NCI-H2029 (cell line): ENCODE results near the gene ARHGAP22.

Source experiments
- DNase-seq: peaks from one replicate; lab custom pipeline; 2025; lab: John Stamatoyannopoulos, UW

ARHGAP22 gene

DNA sequence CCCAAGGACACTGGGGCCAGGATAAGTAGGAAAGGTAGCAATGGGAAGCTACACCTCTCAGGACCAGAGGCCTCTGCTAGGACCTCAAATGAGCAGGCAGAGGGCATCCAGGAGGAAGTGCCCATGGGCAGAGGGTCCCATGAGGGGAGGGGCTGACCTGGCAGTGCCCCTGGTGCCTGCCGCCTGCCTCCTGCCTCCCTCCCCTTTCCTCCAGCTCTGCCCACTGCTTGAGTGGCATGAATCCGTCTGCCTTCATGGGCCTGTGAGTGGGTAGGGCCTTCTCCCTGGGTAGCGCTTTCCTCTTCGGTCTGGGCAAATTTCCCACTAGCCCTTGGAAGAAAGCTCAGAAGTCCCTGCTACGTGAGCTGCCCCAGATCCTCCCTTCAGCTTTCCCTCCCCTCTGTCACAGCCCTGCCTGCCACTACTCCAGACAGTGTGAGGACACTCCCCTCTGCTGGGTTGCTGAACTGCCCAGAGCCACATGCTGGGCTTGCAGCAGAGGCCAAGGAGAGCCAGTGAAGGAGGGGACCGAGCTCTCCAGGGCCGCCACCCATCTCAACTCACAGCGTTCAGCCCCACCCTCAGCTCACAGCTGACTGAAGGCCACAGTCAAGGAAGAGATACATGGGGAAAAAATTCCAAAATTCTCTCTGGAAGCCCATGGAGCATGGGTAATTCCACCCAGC, 141.4 kb downstream of the ARHGAP22 start:
- DNase-seq: no peak

DNA sequence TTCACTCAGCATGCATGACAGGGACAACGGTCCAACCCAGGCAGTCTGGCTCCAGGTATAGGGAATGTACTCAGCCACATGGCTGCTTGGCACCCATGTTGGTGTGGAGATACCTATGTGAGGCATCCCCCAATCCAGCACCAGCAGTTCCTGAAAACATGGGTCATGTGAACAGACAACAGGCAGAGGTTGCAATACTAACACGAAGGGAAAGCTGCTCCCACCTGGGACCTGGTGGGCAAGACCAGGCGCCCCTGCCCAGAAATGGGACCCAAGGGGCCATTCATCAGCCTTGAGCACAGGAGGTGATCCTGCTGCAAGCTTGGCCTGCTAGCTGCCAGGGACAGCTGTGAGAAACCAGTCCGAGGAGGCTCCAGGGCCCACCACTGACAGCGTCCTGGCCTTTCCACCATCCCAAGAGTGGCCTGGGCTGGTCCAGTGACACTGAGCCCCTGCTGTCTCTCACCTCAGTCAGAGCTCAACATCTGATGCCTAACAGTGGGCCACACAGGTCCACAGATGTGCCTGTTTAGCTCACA, 142.3 kb downstream of the ARHGAP22 start:
- DNase-seq: no peak

DNA sequence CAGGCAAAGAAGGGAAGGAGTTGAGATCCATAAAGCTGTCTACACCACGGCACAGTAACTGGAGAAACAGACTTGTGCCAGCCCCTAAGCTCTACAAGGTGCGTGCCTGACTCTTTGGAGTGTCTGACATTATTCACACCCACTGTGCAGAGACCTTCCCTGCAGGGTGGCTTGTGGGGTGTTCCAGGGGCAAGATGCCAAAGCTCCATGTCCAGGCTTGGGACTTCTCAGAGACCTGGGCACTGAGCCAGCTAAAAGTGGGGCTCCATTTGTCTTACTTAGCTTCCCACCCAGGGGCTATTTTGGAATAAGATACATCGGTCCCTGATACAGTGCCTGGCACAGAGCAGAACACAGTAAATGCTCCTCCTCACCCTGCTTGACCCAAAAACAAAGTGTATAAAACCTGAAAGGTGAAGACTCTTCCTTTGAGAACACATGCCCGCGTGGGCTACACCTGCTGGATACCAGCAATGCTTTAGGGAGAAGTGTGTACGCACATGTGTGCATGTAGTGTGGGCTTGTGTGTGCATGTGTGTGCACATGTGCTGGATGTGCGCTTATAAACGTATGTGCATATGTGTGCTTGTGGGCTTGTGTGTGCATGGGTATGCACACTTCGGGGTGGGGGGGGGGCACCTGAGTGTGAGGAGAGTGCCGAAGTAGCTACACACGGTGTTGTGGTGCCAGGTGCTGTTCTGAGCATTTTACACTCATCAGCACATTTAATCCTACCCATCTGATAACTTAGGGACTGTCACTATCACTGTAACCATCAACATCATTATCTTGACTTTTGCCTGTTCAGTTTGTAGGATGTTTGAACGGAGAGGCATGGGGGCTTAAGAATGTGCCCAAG, 143.0 kb downstream of the ARHGAP22 start:
- DNase-seq: no peak

DNA sequence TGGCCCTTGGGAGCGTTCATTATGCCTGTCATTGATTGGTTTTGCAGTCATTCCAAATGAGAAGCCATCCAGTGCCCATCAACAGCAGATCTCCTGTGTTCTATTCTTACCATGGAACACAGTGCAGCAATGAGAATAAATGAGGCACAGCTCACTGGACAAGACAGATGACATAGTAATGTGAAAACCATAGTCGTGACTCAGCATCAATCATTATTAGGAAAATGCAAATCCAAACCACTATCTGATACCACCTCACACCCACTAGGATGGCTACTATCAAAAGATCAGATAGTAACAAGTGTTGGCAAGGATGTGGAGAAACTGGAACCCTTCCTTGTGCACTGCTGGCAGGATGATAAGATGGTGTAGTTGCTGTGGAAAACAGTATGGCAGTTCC, 144.7 kb downstream of the ARHGAP22 start:
- no peak for DNase-seq

DNA sequence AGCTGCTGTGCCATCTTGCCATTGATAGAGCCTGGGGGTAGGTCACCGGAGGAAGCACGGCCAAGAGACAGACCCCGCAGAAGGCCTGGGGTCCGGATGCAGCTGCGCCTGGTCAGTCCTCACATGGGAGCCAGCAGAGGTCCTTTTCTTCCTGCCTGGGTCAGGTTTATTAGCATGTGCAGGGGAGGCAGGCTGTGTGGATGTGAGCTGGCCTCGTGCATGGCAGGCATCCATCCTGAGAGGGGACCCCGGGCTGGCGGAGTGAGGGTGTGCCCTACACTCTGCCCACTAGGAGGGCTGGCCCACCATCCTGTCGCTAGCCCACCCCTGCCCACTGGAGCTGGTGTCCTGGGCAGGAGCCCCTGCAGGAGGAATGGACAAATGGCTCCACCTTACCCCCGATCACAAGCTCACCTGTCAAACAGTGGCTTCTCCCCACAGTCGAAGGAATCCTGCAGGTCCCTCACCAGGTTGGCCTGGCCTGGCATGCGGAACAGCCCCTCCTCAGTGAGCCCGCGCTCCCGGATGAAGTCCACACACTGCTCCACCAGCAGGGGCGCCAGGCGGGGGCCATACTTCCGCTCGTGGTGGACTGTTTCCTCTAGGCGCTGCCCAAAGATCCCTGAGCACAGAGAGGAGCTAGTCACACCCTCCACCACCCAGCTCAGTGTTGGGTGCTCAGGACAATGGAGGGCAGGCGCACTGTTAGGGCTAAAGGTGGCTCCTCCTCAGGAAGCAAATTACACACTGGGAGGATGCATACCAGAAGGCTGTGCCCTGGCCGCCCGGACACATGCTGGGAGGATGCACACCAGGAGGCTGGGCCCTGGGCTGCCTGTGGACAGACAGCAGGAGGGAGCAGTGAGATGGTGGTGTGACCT, 145.4 kb downstream of the ARHGAP22 start:
- DNase-seq: no peak

DNA sequence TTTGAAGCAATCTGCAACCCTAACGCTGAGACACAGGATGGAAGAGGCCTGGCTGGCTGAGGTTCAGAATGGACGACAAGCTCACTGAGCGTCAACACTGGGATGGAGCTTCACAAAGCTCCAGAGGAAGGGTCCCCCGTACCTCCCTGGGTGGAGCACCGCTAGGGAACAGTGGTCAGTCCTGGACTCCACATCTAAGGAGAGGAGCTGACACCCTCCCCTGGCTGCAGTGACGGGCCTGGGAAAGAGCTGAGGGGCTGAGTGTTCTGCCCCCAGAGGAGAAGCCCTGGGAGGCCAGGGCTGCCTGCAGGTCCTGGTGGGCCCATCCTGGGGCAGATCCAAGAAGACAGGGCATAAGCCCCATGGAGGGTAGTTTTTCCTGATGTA, 146.2 kb downstream of the ARHGAP22 start:
- no peak for DNase-seq

DNA sequence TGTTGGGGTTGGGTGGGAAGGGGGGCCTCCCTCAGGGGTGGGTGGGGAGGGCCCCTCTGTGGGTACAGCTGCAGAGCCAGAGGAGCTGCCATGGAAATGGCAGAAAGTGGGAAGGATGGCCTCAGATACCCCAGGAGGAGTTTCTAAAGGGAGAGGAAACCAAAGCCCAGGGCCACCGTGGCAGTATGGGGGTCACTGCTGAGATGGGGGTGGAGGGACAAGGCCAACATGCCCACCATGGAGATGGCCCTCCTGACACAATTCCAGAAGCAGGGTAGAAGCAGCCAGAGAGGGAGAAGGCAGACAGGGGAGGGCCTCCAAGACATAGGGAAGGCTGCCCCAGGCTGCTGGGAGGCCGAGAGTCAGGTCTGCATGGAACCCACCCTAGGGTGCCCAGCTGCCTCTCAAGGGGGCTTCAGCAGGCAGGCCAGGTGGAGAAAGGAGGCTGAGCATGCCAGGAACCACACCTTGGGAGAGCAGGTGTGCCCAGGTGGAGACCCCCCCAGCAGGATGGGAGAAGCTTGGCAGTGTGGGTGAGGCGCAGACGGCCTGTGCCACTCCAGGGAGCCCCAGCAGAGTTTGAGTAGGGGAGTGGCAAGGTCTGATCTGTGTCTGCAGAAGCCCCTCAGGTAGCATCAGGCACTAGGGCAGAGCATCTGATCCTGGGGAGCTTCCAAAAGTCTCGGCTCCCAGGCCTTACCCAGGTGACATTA, 146.8 kb downstream of the ARHGAP22 start:
- DNase-seq: no peak

DNA sequence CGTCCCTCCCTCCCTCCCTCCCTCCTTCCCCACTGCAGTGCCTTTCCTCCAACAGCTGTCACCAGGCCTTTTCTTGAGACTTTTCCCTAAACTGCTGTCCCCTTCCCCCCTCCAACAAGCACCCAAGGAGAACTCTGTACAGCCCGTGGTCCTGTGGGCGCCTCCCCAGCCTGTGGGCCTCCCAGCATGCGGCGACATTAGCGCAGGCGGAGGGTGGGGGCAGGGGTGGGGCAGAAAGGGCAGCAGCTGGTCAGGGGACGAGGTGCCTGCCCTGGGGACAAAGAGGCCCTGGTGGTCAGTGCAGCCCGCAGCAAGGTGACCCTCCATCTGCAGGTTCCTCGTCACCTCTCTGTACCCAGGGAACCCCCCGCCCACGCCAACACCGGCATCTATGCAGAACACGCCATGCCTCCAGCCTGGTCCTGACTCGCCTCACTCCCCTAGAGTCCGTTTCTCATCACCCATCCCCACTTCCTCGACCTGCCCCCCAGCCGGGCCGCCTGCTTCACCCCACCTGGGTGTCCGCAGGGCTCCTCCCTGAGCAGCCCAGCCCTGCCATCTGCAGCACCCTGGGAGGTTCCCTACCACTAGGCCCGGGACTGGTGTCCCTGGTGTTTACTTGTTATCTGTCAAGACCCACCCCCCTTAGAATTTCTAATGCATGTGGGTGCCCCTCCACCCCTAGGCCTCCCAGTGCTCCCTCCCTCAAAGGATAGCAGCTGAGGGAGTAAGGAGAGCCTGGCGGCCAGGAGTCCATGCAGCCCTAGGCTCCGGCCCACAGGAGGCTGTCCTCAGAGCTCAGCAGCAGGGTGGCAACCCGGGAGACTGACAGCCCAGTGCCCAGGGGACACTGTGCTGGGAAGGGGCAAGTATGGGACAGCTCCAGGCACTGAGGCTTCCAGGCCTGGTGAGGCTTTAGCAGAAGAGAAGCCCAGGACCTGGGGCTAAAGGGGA, 147.8 kb downstream of the ARHGAP22 start:
- no peak for DNase-seq

DNA sequence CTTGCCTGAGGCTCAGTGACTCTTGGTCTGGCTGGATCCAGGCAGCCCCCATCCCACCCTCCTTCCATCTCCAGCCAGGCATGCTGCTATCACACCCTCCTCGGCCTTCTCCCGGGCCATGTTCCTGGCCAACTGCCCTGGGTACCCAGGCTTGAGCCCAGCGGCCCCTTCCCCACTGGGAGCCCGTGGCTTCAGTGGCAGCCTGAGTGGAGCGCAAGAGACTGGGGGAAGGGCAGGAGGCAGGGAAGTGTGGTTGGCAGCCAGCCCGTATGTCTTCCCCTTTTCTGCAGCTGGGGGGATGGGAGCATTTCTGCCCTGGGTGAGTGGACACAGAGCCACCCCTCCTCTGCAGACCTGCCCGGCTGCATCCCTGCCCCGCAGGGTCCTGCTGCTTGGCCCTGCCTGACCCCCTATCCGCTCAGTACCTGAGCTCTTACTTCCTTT, 148.5 kb downstream of the ARHGAP22 start:
- no peak for DNase-seq

DNA sequence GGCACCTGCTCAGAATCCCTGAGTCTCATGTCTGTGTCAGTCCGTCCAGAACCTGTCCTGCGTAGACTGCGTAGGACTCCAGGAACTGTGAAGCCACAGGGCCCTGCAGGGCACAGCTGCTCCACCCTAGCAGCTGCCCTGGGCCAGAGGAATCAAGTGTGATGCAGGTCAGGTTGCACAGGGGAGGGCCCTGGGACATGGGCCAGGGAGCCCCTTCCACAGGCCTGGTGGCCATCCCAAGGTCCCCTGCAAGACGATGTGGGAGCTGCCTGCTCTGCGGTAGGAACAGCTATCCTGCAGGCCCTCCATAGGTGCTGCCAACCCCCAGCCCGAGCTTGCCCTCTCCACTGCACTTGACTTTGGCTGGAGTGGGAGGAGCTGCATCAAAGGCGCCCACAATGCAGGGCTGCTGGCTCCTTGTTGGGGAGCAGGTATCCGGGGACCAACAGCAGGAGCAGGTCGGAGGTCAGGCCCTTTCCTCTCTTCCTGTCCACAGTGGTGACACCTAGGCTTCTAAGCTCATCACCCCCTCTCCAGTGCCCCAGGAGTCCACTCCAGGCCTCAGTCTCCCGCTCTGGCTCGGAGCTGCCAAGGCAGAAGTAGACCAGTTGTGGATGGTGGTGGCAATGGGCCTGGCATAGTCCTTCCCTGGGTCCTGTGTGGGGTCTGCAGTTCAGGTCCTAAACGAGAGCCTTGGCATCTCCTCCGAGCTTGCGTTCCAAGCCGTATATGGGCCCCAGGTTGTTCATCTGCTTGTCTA, 149.3 kb downstream of the ARHGAP22 start:
- DNase-seq: no peak

DNA sequence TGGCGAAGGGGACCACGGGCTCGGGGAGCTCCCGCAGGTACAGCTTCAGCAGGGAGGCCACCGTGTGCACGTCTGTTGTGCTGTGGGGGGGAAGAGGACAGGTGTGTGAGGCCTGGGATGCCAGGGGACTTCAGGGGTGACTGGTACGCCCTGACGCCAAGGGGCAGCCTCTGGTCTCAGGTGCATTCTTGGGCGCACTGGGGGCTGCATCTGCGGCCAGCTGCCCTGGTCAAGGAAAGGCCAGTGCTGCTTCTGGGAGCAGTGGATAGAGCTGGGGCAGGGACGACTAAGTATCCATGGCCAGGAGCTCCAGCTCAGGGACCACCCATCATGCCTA, 149.8 kb downstream of the ARHGAP22 start:
- DNase-seq: no peak

DNA sequence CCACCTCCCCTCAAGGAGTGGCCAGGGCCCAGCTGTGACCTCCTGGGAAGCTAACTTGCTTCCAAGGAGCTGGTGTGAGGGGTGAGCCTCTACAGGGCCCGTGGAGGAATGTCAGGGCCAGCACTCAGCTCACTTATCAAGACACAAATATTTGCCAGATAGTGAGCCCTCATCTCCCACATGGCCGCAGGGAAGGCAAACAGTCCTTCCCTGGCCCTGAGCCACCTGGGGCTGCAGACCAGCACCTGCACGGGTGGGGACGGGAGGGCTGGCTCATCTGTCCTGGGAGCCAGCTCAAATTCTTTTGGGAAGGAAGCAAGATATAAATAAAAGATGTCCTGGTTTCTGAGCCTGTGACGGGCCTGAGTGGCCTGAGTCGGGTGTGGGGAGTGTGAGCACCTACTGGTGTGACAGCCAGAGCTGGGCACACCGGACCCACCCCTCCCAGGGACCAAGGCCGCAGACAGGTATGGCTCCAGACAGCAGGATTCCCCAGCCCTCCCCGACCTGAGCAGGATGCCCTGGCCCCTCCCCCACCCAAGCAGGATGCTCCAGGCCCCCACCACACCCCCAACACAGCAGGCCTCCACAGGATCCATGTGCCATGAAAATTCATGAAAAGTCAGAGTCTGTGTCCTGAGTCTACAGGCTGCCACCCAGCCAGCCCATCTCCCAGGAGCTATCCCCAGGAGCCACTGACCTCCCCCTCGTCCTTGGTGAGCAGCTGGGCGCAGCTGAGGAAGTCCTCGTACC, 150.4 kb downstream of the ARHGAP22 start:
- no peak for DNase-seq

DNA sequence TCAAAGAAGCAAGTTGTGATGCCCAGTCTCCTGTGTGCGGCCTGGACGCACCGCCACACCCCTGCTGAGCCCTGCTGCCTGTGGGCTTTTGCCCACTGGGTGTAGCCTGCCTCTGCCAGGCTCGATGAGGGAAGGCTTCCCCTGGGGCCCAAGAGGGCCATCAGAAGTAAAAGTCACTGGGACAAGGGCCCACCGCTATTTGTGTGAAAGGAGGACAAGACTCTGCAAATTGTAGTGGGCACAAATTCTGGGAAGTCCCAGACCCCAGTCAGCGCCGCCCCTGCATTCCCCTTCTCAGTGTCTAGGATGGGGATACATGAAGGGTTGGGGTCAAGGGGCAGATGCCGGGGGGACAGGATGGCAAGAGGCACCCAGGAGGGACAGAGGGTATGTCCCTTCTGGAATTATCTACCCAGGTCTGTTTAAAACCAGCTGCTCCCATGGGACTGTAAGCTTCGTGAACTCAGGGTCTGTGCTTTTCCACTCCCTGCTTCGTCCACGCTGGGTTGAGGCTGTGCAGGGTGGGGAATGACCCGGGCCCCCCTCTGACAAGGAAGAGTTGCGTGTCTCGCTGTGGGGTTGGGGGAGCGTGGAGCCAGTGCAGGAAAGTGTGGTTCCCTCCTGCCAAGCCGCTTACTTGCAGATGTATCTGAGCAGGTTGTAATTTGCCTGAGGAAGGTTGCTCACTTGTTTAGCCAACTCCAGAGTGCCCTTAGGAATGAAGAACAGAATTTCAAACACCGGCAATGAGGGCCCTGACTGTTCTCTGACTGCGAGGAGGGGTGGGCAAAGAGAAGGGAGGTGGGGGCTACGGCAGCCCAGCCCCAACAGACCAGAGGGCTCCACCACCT, 151.2 kb downstream of the ARHGAP22 start:
- DNase-seq: no peak

DNA sequence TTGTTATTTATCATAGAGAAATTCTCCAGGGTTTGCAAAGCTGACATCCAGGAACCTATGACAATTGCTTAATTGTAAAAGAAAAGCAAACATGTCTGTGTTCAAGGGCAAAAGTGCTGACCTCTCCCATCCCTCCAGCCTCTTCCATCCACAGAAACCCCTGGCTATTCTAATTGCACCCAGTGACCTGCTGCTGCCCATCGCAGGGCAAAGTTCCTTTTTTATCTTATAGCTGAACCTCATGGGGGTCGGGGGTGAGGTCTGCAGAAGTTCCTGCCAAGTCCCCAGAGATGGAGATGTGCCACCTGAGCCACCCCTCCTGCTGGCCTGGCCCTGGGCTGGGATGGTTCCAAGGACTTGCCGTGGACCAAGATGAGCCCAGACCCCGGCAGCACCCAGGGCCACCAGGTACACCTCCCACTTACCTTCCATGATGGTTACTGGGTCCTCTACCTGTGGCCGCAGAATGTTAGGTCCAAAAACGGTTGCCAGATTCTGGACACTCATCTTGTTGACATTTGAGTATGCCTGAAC, 151.9 kb downstream of the ARHGAP22 start:
- DNase-seq: no peak

DNA sequence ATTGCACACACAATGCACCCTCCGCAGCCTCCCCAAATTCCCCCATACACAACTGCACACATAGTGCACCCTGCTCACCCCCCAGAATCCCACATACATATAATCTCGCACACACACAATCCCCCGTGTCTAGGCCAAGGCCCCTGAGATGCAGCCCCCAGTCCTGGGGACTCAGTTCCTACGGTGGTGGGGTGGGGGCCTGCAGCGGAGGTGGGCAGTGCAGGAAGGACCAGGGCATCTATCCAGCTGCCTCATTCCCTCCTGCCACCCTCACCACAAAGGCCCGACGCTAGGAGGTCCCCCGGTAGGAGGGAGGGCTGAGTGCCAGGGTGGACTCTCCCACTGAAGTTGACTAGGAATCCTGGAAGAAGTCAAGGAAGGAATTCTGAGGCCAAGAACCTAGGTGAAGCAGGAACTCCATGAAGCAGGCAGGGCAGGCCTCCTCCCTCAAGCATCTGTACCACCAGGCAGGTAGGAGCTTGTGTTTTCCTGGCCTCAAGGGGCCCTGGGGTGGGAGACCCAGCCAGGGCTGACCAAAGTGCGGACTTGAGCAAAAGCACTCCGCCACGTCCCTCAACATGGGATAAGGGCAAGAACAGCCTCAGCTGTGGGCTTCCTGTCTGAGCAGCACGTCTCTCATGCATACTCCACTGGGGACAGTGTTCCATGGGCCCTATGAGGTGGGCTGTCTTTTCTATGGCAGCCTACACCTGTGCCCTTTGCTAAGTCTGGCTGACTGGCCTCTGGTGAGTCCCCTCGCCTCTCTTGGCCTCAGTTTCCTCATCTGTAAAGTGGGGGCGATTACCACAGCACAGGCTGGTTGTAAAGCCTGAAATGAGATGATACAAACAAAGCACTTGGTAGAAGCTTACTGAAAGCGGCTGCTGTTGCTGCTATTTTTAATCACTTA, 152.6 kb downstream of the ARHGAP22 start:
- DNase-seq: no peak

DNA sequence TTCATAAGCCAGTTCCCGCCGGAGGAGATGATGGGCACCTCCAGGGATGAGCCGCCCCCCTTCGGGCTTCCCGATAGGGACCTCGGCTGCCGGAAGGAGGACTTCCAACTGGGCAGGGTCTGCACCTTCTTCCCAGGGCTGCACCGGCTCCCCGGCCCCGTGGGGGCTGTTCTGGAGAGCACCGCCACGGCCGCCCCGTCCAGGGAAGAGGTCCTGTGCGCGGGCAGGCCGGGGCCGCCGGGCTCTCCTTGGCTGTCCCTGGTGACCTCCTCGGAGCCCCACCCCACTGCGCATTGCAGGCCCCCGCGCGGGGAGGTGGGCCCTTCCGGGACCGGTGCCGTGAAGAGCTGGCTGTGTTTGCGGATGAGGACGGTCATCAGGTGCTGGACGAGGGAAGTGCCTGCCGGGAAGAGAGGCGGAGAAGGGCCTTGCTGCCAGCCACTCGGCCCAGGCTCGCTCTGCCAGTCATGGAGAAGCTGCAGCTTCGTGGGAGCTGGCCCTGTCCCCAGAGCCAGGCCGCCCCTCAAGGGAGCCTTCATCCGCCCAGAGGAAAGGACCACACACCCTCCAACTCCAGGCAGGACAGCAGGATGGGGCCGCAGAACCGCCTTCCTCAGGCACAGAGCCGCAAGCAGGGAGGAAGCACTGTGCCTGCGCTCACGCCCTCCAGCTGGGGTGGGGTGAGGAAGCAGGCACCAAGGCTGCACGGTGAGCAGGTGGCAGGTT, 154.0 kb downstream of the ARHGAP22 start:
- DNase-seq: no peak
